Lower leg skin (tissue), 3 donors: ENCODE results near the gene SLC10A7.

ENCODE experiments used
- CTCF ChIP-seq, 3 donors: fragments of 450-650 bp; IDR thresholded peaks; one replicate each; pipeline ENCODE4 v1.5.1; 2016; ENCODE audit warnings: antibody characterized with exemption in 3 of 3, mild to moderate bottlenecking in 3 of 3, moderate library complexity in 2 of 3
- POLR2A ChIP-seq, 2 donors: fragments of 450-650 bp; IDR thresholded peaks; one replicate each; pipeline ENCODE4 v1.6.1; 2016 to 2017; ENCODE audit warnings: antibody characterized with exemption in 2 of 2, mild to moderate bottlenecking in 1 of 2, moderate library complexity in 1 of 2

GRCh38 chr4:146335763-146336409 lies 185.9 kb downstream of the SLC10A7 start:
- TF ChIP-seq POLR2A (IDR thresholded peaks at IDR 0.05) (no peak), CTCF (IDR thresholded peaks at IDR 0.05) (no peak)
